ENCODE results near the gene LAMA3.

DNA sequence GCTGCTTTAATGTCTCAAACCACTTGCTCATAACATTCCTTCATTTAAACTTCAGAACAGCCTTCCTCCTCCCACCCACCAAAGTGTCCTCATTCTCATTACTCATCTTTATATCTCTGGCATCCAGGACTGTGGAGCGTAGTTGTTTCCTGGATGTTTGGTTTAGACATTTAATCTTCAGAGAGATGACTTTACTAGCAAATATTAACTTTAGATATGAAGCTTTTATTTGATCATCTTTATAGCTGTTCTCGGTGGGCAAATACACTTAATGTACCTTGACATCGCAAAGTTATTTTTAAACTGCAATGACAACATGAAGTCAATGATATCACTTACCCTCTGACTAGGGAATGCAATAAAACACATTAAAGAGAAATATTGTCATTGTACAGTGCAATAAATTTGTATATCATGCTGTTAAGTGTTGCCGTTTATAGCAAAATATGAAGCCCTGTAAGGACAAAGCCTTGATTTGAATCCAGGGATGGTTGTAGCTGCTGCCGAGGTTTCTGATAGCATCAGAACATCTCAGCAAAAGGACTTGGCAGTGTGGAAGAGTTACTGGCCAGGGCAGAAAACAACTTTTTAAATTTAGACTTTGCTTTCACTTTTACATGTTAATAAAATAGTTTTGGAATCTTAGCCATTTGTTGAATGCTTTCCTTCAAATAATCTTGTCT is 4.6 kb upstream of the LAMA3 start:
- TF ChIP-seq, protein P1, sequence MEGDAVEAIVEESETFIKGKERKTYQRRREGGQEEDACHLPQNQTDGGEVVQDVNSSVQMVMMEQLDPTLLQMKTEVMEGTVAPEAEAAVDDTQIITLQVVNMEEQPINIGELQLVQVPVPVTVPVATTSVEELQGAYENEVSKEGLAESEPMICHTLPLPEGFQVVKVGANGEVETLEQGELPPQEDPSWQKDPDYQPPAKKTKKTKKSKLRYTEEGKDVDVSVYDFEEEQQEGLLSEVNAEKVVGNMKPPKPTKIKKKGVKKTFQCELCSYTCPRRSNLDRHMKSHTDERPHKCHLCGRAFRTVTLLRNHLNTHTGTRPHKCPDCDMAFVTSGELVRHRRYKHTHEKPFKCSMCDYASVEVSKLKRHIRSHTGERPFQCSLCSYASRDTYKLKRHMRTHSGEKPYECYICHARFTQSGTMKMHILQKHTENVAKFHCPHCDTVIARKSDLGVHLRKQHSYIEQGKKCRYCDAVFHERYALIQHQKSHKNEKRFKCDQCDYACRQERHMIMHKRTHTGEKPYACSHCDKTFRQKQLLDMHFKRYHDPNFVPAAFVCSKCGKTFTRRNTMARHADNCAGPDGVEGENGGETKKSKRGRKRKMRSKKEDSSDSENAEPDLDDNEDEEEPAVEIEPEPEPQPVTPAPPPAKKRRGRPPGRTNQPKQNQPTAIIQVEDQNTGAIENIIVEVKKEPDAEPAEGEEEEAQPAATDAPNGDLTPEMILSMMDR (IDR thresholded peaks at IDR 0.05 in 8 of 11, conservative IDR thresholded peaks at IDR 0.05 in 3 of 11) = no peak
- TF ChIP-seq POLR2AphosphoS5 (IDR thresholded peaks at IDR 0.05) (no peak), POLR2A (IDR thresholded peaks at IDR 0.05) (no peak)

Measured in spleen (tissue), 7 donors.